ENCODE measurements around the gene FAM124A.

DNA sequence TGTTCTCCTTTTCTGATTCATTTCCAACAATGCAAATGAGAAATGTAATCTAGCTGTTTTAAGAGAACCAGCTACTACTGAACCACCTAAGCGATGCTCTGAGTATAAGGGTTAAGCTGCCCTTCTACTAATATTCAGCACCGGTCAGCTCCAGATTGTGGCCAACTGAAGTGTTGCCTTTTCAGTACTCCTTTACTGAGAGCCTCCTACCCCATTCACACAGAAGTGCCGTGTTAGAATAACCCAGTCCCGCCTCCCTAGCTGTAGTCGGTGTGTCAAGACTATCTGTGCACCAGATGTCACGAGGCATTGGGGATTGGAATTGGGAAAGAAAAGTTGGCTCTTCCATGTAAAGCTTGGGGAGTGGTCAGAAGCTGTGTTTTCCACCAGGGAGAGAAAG, 45.4 kb downstream of the FAM124A start:
- no peak for TF ChIP-seq CTCF (conservative IDR thresholded peaks at IDR 0.05)
- TF ChIP-seq EZH2 (IDR thresholded peaks at IDR 0.05; ENCODE audit: low read depth), result no peak

Data from PC-9 (cell line).